ENCODE measurements around the gene NOTO. TPM values are rescaled to one million over a fixed set of nuclear protein-coding genes. Genes with fewer than 3 reads are reported as not detected.
"Not testable (repeated sequence)": the region's sequence is repeated elsewhere in the genome, so short reads cannot be mapped to it uniquely, and the experiment has no call there.

The NOTO gene
- total RNA-seq, 1 donor from 2014 or later: not detected

DNA sequence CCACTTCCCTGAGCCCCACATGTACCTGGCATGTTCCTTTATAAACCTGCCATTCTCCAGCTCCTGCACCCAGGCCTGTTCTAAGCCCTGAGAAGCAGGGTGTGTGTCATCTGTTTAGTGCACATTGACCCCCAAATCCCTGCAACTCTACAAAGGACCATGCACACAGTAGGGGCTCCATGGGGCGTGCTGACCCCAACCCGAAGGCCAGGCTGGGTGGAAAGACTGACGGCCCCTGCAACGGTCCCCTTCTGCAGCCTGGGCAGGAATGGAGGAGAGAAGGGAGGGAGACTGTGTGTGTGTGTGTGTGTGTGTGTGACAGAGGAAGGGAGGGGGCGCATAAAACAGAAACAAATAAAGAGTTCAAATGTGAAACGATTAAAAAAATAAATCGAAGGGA, 32.0 kb upstream of the NOTO start:
- H3K27ac Mint-ChIP-seq (ENCODE audit: unreplicated experiment); H3K4me1 Mint-ChIP-seq (ENCODE audit: unreplicated experiment); H3K9me3 Mint-ChIP-seq (ENCODE audit: unreplicated experiment); H3K36me3 Mint-ChIP-seq (ENCODE audit: unreplicated experiment); DNase-seq (ENCODE audit: extremely low spot score, unreplicated experiment); H3K4me3 Mint-ChIP-seq (ENCODE audit: unreplicated experiment): not testable (repeated sequence)
- H3K27me3 Mint-ChIP-seq (ENCODE audit: unreplicated experiment): peaks cover 26% of the 10 kb centered on the region

DNA sequence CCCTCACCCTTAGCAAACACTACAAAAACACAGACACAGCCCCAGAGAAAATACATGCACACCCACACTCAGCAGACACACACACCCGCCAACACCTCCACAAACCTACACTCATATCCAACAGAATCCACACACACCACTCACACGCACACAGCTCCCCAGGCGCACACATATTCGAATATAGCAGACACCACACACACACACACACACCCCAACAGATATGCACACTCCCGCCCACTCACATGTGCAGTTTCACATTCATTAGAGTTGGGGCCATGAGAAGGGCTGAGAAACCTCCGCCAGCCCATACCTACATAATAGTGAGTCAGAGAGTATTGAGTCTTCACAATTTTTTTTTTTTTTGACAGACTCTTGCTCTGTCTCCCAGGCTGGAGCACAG, 29.4 kb upstream of the NOTO start:
- H3K4me1 Mint-ChIP-seq (ENCODE audit: unreplicated experiment): peaks cover 18% of the 10 kb centered on the region
- peaks cover 34% of the 10 kb centered on the region for H3K27me3 Mint-ChIP-seq (ENCODE audit: unreplicated experiment)
- H3K4me3 Mint-ChIP-seq (ENCODE audit: unreplicated experiment): no peak overlapping the region
- H3K27ac Mint-ChIP-seq (ENCODE audit: unreplicated experiment): no peak overlapping the region
- H3K36me3 Mint-ChIP-seq (ENCODE audit: unreplicated experiment): no peaks in the 10 kb centered on the region
- no peak for DNase-seq (ENCODE audit: extremely low spot score, unreplicated experiment)
- no peaks in the 10 kb centered on the region for H3K9me3 Mint-ChIP-seq (ENCODE audit: unreplicated experiment)
- TF ChIP-seq, protein P1, sequence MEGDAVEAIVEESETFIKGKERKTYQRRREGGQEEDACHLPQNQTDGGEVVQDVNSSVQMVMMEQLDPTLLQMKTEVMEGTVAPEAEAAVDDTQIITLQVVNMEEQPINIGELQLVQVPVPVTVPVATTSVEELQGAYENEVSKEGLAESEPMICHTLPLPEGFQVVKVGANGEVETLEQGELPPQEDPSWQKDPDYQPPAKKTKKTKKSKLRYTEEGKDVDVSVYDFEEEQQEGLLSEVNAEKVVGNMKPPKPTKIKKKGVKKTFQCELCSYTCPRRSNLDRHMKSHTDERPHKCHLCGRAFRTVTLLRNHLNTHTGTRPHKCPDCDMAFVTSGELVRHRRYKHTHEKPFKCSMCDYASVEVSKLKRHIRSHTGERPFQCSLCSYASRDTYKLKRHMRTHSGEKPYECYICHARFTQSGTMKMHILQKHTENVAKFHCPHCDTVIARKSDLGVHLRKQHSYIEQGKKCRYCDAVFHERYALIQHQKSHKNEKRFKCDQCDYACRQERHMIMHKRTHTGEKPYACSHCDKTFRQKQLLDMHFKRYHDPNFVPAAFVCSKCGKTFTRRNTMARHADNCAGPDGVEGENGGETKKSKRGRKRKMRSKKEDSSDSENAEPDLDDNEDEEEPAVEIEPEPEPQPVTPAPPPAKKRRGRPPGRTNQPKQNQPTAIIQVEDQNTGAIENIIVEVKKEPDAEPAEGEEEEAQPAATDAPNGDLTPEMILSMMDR (IDR thresholded peaks at IDR 0.05): no peak

DNA sequence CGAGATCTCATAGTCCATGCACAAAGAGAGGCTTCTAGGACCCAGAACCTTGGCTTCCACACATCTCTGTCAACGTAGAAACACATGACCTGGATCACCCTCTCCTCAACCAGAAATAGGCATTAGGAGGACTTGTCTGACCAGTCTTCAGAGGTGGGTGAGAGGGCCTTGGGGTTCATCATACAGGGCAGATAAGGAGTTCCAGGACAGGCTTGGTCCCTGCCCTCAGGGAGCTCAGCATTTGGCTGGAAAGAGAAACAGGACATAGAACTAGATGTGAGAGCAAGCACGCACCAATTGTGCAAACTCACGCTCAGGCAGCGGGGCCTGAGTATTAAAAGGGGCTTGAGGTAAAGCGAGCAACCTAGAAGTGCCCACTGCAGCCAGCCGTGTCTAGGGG, 28.6 kb upstream of the NOTO start:
- H3K36me3 Mint-ChIP-seq (ENCODE audit: unreplicated experiment): no peaks in the 10 kb centered on the region
- peaks cover 41% of the 10 kb centered on the region for H3K27me3 Mint-ChIP-seq (ENCODE audit: unreplicated experiment)
- no peak for DNase-seq (ENCODE audit: extremely low spot score, unreplicated experiment)
- H3K9me3 Mint-ChIP-seq (ENCODE audit: unreplicated experiment): no peaks in the 10 kb centered on the region
- H3K4me3 Mint-ChIP-seq (ENCODE audit: unreplicated experiment): no peak overlapping the region
- peaks cover 18% of the 10 kb centered on the region for H3K4me1 Mint-ChIP-seq (ENCODE audit: unreplicated experiment)
- TF ChIP-seq, protein P1 (IDR thresholded peaks at IDR 0.05): no peak
- no peak overlapping the region for H3K27ac Mint-ChIP-seq (ENCODE audit: unreplicated experiment)

DNA sequence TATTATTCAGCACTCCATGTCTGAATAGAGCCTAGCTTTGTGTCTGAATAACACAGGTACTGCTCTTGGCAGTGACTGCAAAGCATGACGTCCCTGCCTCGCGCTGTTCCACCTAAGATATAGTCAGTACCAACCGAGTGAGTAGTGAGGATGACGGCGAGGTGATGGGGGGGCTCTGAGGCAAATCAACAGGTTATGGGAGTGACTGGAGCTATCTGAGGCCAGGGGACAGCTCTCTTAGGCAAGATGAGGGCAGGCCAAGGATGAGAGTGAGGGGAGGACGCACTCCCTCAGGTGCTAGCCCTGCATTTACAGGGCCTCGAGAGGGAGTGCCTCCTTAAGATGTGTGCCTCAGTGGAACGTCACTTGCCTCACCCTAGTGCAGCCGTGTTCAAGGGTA, 28.1 kb upstream of the NOTO start:
- TF ChIP-seq, protein P1 (IDR thresholded peaks at IDR 0.05): no peak
- Mint-ChIP-seq H3K27me3 (ENCODE audit: unreplicated experiment) (peaks cover 42% of the 10 kb centered on the region), H3K9me3 (ENCODE audit: unreplicated experiment) (no peaks in the 10 kb centered on the region), H3K4me1 (ENCODE audit: unreplicated experiment) (peaks cover 18% of the 10 kb centered on the region), H3K36me3 (ENCODE audit: unreplicated experiment) (no peaks in the 10 kb centered on the region), H3K27ac (ENCODE audit: unreplicated experiment) (no peak overlapping the region), H3K4me3 (ENCODE audit: unreplicated experiment) (no peak overlapping the region)
- no peak for DNase-seq (ENCODE audit: extremely low spot score, unreplicated experiment)

DNA sequence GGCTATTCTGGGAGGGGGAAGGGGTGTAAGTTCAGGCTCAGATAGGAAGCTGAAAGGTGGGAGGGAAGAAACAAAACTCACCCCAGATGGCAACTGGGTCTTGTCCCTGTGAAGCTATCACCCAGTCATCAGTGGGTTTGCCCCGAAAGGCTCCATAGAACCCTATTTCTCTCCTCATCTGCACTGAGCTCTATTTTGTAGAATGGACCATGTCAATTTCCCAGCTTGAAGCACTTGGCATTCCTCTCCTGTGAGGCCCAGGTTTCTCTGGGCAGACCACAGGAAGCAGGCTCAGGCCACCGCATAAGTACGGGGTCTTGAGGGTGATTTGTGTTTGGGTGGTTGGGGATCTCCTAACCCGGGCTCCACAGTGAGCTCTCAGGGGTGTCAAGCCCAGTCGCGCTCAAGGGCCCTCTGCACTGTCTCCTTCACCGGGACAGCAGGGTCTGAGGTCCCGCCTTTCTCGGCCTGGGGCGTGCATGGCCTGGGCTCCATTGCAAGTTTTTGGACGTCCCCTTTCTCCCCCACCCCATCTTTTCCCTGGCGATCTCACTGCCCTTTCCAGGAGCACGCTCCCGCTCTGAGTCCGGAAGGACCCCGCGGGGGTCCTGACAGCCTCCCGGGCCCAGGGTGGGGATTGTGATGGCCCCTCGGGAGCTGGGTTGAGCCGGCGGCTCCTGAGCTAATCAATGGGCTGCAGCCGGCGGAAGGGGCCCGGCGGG, 27.3 kb upstream of the NOTO start:
- Mint-ChIP-seq H3K9me3 (ENCODE audit: unreplicated experiment) (no peaks in the 10 kb centered on the region), H3K27ac (ENCODE audit: unreplicated experiment) (no peak overlapping the region), H3K4me1 (ENCODE audit: unreplicated experiment) (peaks cover 18% of the 10 kb centered on the region), H3K36me3 (ENCODE audit: unreplicated experiment) (no peaks in the 10 kb centered on the region), H3K4me3 (ENCODE audit: unreplicated experiment) (peak overlapping the region; percentile 56), H3K27me3 (ENCODE audit: unreplicated experiment) (peaks cover 50% of the 10 kb centered on the region)
- DNase-seq (ENCODE audit: extremely low spot score, unreplicated experiment): no peak
- TF ChIP-seq, protein P1 (IDR thresholded peaks at IDR 0.05): no peak
